Peyer's patch (tissue), 4 donors: ENCODE results near the gene FOXO3B.
"Not testable (repeated sequence)": the region's sequence is repeated elsewhere in the genome, so short reads cannot be mapped to it uniquely, and the experiment has no call there.

Experiments
- CTCF ChIP-seq, 6 experiments: fragments of 450-650 bp in 4 of 6; fragments of 200-600 bp in 2 of 6; sonication (generic) in 1 of 6; IDR thresholded peaks; one replicate each; pipeline ENCODE4 v1.5.1; 2017 to 2019; ENCODE audit warnings: antibody characterized with exemption in 6 of 6, mild to moderate bottlenecking in 3 of 6, moderate library complexity in 1 of 6
- POLR2A ChIP-seq, 2 donors: fragments of 450-650 bp; IDR thresholded peaks; one replicate each; pipeline ENCODE4 v1.5.1; 2017; ENCODE audit warnings: antibody characterized with exemption in 2 of 2, mild to moderate bottlenecking in 2 of 2, moderate library complexity in 2 of 2

GRCh38 chr17:18712354-18712999 lies 30.4 kb upstream of the FOXO3B start:
- TF ChIP-seq CTCF (IDR thresholded peaks at IDR 0.05): peak; percentile 14 to 64 (median 61)
- TF ChIP-seq POLR2A (IDR thresholded peaks at IDR 0.05): not testable (repeated sequence)
